Loucy (cell line): ENCODE results near the gene CCNH.

ENCODE experiments used
- CTCF ChIP-seq: fragments of 200-600 bp; sonication (generic); conservative IDR thresholded peaks from 2 replicates; pipeline ENCODE4 v1.5.1; 2014; ENCODE audit warnings: mild to moderate bottlenecking, antibody characterized with exemption, low read length
- EZH2phosphoT487 ChIP-seq: fragments of 200-600 bp; IDR thresholded peaks from 2 replicates; pipeline ENCODE4 v1.6.1; 2018; ENCODE audit warnings: antibody characterized with exemption, mild to moderate bottlenecking, moderate library complexity, borderline replicate concordance

- TF ChIP-seq CTCF = no peak
- no peak for TF ChIP-seq EZH2phosphoT487
These were observed 19.9 kb downstream of the CCNH start for GRCh38 chr5:87392801-87393200.
